Uterus (tissue), 4 donors: Measurements from ENCODE around the gene GLS2. TPM values are rescaled to one million over a fixed set of nuclear protein-coding genes. Genes with fewer than 3 reads are reported as not detected.
A peak's percentile ranks its signal among the peaks of the same experiment; 100 is the strongest.

Source experiments
- DNase-seq, 2 donors: peaks; one replicate each; pipeline ENCODE4 v3.0.0-alpha.2; 2019 to 2020
- H3K27ac ChIP-seq, 2 donors: fragments of 200-600 bp; sonication (generic); 1 replicate in 1 of 2; 2 replicates in 1 of 2; pipeline ENCODE4 v1.5.1; 2016 to 2018
- H3K27me3 ChIP-seq, 2 donors: fragments of 200-600 bp; sonication (generic); one replicate each; pipeline ENCODE4 v1.5.1; 2018 to 2019; ENCODE audit warnings: control low read depth in 1 of 2
- H3K36me3 ChIP-seq, 2 donors: fragments of 200-600 bp; sonication (generic); one replicate each; pipeline ENCODE4 v1.5.1; 2019; ENCODE audit warnings: control low read depth in 1 of 2
- H3K4me1 ChIP-seq, 2 donors: fragments of 200-600 bp; sonication (generic); one replicate each; pipeline ENCODE4 v1.5.1; 2018 to 2019; ENCODE audit warnings: control low read depth in 1 of 2
- H3K4me3 ChIP-seq, 2 donors: fragments of 200-600 bp; sonication (generic); 1 replicate in 1 of 2; 2 replicates in 1 of 2; pipeline ENCODE4 v1.5.1; 2018 to 2019; ENCODE audit warnings: mild to moderate bottlenecking in 1 of 2
- H3K9me3 ChIP-seq, 2 donors: fragments of 200-600 bp; sonication (generic); one replicate each; pipeline ENCODE4 v1.5.1; 2019; ENCODE audit warnings: control low read depth in 1 of 2
- POLR2A ChIP-seq, 2 donors: fragments of 450-650 bp; IDR thresholded peaks; one replicate each; pipeline ENCODE4 v1.6.1; 2016; ENCODE audit warnings: antibody characterized with exemption in 2 of 2, mild to moderate bottlenecking in 1 of 2, moderate library complexity in 1 of 2
- intact Hi-C: fragments of 100-400 bp; cut with DNase I; formaldehyde crosslinking; loops from one replicate; pipeline ENCODE4 v1.15.1; 2023; ENCODE audit warnings: low total_unique reads
- total RNA-seq, 4 donors: library from RNA; depleted of rRNA in 3 of 4; stranded (reverse); fragments of >200 nt in 3 of 4; gene quantifications; one replicate each; pipeline versions ENCODE4 v1.1.0 to v1.2.4, GENCODE V29; 2014 to 2023
- TF ChIP-seq, protein P1 (sequence below), 4 experiments: fragments of 200-600 bp in 2 of 4; fragments of 450-650 bp in 2 of 4; sonication (generic) in 2 of 4; IDR thresholded peaks; one replicate each; pipeline ENCODE4 v1.5.1; 2016 to 2019; ENCODE audit warnings: antibody characterized with exemption in 4 of 4, mild to moderate bottlenecking in 2 of 4, moderate library complexity in 1 of 4
- donor health status: DM: yes; HTN: yes; CAD: no.

Gene GLS2
- total RNA-seq, 4 donors from 2014 or later, result 0.29 to 5.9 (median 1.1) TPM; not detected in 1

DNA sequence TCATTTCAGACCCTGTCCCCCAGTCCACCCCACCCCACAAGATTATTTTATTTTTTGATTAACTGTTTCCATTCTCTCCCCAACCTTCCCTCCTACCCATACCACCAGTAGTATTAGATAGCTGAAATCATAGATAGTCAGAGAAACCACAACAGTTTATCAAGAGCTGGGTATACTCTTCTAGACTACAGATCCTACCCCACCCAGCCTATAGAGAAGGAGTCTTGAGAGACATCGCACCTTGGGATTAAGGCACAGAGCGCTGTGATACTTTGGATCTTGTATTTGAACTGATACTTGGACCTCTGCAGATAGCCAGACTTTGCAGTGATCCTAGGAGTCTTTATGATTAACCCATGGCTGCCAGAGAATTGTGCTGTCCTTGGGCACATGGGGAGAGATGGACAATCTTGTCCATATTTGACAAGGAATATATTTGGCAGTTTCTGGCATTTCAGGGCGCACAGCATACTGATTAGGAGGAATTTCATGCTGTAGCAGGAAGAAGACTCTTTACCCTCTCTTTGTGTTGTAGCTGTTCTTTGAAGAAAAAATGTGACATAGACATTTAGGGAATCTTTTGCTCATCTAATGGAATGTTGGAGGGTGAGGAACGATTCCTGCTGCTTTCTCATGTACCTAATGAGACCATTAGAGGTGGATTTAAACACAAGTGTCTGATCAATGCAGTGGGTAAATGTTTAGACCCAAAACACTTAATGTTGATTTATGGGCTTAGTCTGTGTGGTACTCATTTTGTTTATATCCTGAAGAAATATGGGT, 34.6 kb upstream of the GLS2 start:
- H3K27ac ChIP-seq, result peak overlapping the region; percentile 88 to 99
- H3K9me3 ChIP-seq, result no peaks in the 10 kb centered on the region
- peaks cover 5 to 6% of the 10 kb centered on the region in 2 donors for H3K4me1 ChIP-seq
- H3K36me3 ChIP-seq, result no peaks in the 10 kb centered on the region
- peak overlapping the region; percentile 48 to 82 for H3K4me3 ChIP-seq
- no peak for TF ChIP-seq POLR2A (IDR thresholded peaks at IDR 0.05)
- TF ChIP-seq, protein P1, sequence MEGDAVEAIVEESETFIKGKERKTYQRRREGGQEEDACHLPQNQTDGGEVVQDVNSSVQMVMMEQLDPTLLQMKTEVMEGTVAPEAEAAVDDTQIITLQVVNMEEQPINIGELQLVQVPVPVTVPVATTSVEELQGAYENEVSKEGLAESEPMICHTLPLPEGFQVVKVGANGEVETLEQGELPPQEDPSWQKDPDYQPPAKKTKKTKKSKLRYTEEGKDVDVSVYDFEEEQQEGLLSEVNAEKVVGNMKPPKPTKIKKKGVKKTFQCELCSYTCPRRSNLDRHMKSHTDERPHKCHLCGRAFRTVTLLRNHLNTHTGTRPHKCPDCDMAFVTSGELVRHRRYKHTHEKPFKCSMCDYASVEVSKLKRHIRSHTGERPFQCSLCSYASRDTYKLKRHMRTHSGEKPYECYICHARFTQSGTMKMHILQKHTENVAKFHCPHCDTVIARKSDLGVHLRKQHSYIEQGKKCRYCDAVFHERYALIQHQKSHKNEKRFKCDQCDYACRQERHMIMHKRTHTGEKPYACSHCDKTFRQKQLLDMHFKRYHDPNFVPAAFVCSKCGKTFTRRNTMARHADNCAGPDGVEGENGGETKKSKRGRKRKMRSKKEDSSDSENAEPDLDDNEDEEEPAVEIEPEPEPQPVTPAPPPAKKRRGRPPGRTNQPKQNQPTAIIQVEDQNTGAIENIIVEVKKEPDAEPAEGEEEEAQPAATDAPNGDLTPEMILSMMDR (IDR thresholded peaks at IDR 0.05), result no peak
- no peaks in the 10 kb centered on the region for H3K27me3 ChIP-seq
- intact Hi-C loops, result no loop called here
- no peak for DNase-seq

DNA sequence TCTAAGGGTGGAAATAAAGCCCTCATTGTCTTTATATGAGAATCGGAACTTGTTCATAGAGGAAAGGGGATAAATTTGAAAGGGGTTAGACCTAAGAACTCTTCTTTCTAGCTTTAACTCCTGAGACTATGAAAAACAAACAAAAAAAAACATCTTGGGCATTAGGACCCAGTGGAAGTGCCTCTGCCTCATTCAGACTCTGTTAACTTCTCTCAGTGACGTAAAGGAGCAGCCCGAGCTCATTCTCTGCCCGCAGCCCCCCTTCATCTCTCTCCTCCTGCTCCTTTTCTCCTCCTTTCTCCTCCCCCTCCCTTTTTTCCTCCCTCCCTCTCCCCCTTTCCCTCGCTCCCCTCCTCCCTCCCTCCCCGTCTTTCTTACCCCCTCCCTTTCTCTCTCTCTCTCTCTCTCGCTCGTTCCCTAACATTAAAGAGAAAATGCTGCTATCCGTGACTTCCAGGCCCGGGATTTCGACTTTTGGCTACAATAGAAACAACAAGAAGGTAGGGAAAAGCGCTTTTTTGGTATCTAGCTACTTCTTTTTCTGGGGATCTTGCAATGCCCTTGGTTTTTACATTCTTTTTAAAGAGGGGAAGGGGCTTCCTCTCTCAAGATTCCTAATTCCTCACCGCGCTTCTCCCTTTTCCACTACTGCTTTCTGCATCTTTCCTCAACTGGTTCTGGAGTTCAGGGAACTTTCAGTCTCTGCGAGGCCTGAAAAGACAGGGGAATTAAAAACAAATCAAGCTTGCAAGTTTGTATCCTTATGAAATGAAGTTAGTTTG, 33.8 kb upstream of the GLS2 start, which contains the start of gene RBMS2:
Gene RBMS2, plus strand, starts transcription at position 231 of the 782 bp plus-strand sequence. Its CDS starts 204 bp downstream, at position 435.
- peak; percentile 81 to 94 for DNase-seq
- intact Hi-C loops, result no loop called here
- Histone ChIP-seq H3K9me3 (no peaks in the 10 kb centered on the region), H3K36me3 (no peaks in the 10 kb centered on the region), H3K27ac (peak within 1 kb of the TSS; percentile 88 to 99), H3K4me1 (peaks cover 4 to 5% of the 10 kb centered on the region in 2 donors), H3K4me3 (peak within 1 kb of the TSS; percentile 48 to 82), H3K27me3 (no peaks in the 10 kb centered on the region)
- TF ChIP-seq, protein P1 (IDR thresholded peaks at IDR 0.05), result no peak
- TF ChIP-seq POLR2A (IDR thresholded peaks at IDR 0.05), result peak; percentile 16 to 39

DNA sequence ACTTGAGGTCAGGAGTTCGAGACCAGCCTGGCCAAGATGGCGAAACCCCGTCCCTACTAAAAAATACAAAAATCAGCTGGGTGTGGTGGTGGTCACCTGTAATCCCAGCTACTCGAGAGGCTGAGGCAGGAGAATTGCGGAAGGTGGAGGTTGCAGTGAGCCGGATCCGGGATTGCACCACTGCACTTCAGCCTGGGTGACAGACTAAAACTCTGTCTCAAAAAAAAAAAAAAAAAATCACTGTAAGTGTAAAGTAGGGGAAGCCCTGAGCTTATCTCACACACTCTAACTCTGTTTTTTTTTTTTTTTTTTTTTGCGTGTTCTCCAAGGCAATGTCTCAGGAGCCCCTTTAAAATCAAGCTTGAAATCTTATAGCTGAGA, 33.2 kb upstream of the GLS2 start:
- no peaks in the 10 kb centered on the region for H3K36me3 ChIP-seq
- DNase-seq, result peak; percentile 31 to 36
- TF ChIP-seq, protein P1 (IDR thresholded peaks at IDR 0.05), result no peak
- no peak for TF ChIP-seq POLR2A (IDR thresholded peaks at IDR 0.05)
- peak overlapping the region; percentile 88 to 99 for H3K27ac ChIP-seq
- peak overlapping the region; percentile 48 to 82 for H3K4me3 ChIP-seq
- intact Hi-C loops, result no loop called here
- no peaks in the 10 kb centered on the region for H3K9me3 ChIP-seq
- no peaks in the 10 kb centered on the region for H3K27me3 ChIP-seq
- peaks cover 4 to 5% of the 10 kb centered on the region in 2 donors for H3K4me1 ChIP-seq

DNA sequence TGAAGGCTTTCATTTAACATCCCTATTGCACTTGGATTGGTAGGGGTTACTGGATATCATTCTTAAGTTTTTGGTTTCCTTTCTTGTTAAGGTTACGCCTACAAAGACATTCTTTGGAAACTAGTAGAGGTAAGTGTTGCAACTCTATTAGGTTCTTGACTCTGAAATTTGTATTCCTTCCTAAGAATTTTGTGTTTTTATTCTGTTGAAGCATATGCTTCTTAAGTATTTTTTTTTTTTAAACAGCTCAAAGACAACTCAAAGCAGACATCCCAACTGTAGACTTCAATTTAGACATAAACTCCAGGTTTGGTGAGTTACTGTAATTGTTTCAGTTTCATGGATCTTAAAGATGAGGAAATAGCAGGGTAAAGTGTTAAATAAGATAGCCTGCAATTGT, 32.5 kb upstream of the GLS2 start:
- no peak for TF ChIP-seq POLR2A (IDR thresholded peaks at IDR 0.05)
- TF ChIP-seq, protein P1 (IDR thresholded peaks at IDR 0.05), result no peak
- no peak for DNase-seq
- H3K27ac ChIP-seq, result peak overlapping the region; percentile 88 to 99
- peaks cover 4 to 5% of the 10 kb centered on the region in 2 donors for H3K4me1 ChIP-seq
- intact Hi-C loops, result no loop called here
- H3K4me3 ChIP-seq, result peak overlapping the region in 1 of 2 donors; percentile 48
- no peaks in the 10 kb centered on the region for H3K27me3 ChIP-seq
- H3K9me3 ChIP-seq, result no peaks in the 10 kb centered on the region
- no peaks in the 10 kb centered on the region for H3K36me3 ChIP-seq
